Body of pancreas (tissue), 4 donors: Measurements from ENCODE around the gene MAP3K5. TPM values are rescaled to one million over a fixed set of nuclear protein-coding genes. Genes with fewer than 3 reads are reported as not detected.
"Not testable (repeated sequence)": the region's sequence is repeated elsewhere in the genome, so short reads cannot be mapped to it uniquely, and the experiment has no call there.

Experiments used
- ATAC-seq: fragments of 150-250 bp; one replicate; pipeline ENCODE4 v1.9.1; 2016
- DNase-seq, 4 donors: peaks; one replicate each; pipeline ENCODE4 v3.0.0-alpha.2; 2019
- H3K27ac ChIP-seq, 4 donors: fragments of 200-600 bp; sonication (generic); 1 replicate in 3 of 4; 2 replicates in 1 of 4; pipeline versions ENCODE4 v1.5.1 to v1.6.1; 2016 to 2019; ENCODE audit warnings: mild to moderate bottlenecking in 1 of 4, mixed read lengths in 1 of 4, moderate library complexity in 1 of 4
- H3K27me3 ChIP-seq, 2 donors: fragments of 200-600 bp; sonication (generic); one replicate each; pipeline ENCODE4 v1.6.0; 2016; ENCODE audit warnings: mild to moderate bottlenecking in 1 of 2
- H3K36me3 ChIP-seq, 2 donors: fragments of 200-600 bp; sonication (generic); replicated peaks in 1 of 2; 2 replicates each; pipeline ENCODE4 v1.5.1; 2016; ENCODE audit warnings: low read depth in 2 of 2; ENCODE audit not compliant: insufficient read depth in 1 of 2
- H3K4me1 ChIP-seq: fragments of 200-600 bp; sonication (generic); one replicate; pipeline ENCODE4 v1.6.0; 2016
- H3K4me3 ChIP-seq, 2 donors: fragments of 200-600 bp; sonication (generic); 1 replicate in 1 of 2; 2 replicates in 1 of 2; pipeline ENCODE4 v1.5.1; 2016 to 2019
- H3K9me3 ChIP-seq, 3 donors: fragments of 200-600 bp; sonication (generic); 1 replicate in 2 of 3; 2 replicates in 1 of 3; pipeline ENCODE4 v1.5.1; 2016
- CTCF ChIP-seq, 7 experiments: fragments of 450-650 bp in 4 of 7; fragments of 200-600 bp in 3 of 7; sonication (generic) in 3 of 7; IDR thresholded peaks; one replicate each; pipeline ENCODE4 v1.5.1; 2016 to 2019; ENCODE audit warnings: antibody characterized with exemption in 7 of 7
- POLR2A ChIP-seq, 3 donors: fragments of 450-650 bp; IDR thresholded peaks; one replicate each; pipeline ENCODE4 v1.6.1; 2016; ENCODE audit warnings: antibody characterized with exemption in 3 of 3, mild to moderate bottlenecking in 2 of 3
- WGBS, 2 donors: methylation state at CpG; one replicate each; pipeline ENCODE4 v1.1.5; 2017; 5-methylcytosine and 5-hydroxymethylcytosine counted together
- intact Hi-C: fragments of 100-400 bp; cut with DNase I; formaldehyde crosslinking; loops from one replicate; pipeline ENCODE4 v1.15.1; 2023
- total RNA-seq, 2 donors: library from RNA; depleted of rRNA; stranded (reverse); fragments of >200 nt; gene quantifications; one replicate each; pipeline ENCODE4 v1.1.0, GENCODE V29; 2016

MAP3K5 gene
- total RNA-seq, 2 donors from 2014 or later = 33.7 to 36.9 TPM

GRCh38 chr6:136763716-136764516, 28.4 kb downstream of the MAP3K5 start:
- TF ChIP-seq CTCF (IDR thresholded peaks at IDR 0.05) (no peak), POLR2A (IDR thresholded peaks at IDR 0.05) (no peak)
- Histone ChIP-seq H3K9me3 (no peaks in the 10 kb centered on the region), H3K27me3 (no peaks in the 10 kb centered on the region), H3K27ac (peak overlapping the region in 1 of 4 donors; percentile 2), H3K4me3 (no peak overlapping the region), H3K4me1 (peaks cover 79% of the 10 kb centered on the region), H3K36me3 (no peaks in the 10 kb centered on the region)
- intact Hi-C loops = no loop called here
- no peak for DNase-seq
- WGBS, 2 donors = 84 to 86% methylated on average over 5 of the region's 5 CpGs
- no peak for ATAC-seq

GRCh38 chr6:136763255-136763654, 29.0 kb downstream of the MAP3K5 start:
- TF ChIP-seq CTCF (IDR thresholded peaks at IDR 0.05) (no peak), POLR2A (IDR thresholded peaks at IDR 0.05) (no peak)

DNA sequence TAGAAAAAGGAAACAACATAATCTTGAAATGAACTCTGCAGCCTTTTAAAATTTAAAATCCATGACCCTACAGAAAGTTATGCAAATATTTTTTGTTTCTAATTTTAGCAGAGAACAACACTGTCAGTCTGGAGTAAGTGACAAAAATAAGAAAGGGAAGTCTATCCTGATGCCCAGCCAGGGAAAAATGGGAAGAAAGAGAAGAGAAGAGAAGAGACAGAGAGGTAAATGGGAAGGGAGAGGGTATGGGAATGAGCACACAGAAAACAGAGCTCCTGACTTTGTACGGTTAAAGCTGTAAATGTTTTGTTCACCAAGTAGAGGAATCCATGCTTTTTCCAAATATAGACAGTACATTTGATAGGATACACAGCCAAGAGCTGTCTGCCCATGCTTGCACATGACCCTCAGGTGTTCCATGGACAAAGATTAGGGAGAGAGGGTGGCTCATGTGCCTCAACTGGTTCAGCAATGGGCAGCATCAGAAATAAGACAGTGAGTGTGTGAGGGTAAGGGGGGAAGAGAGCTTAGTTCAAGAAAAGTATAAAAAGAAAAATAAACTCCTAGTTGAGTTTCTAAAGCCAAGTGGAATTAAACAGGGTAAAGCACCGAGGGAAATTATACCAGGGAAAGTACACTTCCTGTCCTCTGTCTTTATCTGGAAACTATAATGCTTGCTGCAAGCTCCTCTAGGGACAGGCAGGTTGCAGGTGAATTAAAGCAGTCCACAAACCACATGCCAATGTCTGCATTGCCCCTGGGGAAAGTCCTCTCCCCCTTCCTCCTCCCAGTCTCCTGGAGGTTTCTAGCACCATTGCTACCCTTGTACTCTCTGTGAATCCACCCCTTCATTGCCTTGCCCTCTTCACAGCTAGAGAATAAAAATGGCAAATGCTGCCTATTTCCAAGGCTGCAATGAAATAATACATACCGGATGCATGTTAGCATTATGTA, 30.0 kb downstream of the MAP3K5 start:
- Histone ChIP-seq H3K27ac (peak overlapping the region in 3 of 4 donors; percentile 41 to 64 (median 54)), H3K4me1 (peaks cover 68% of the 10 kb centered on the region), H3K27me3 (no peaks in the 10 kb centered on the region), H3K9me3 (no peaks in the 10 kb centered on the region), H3K4me3 (no peak overlapping the region), H3K36me3 (no peaks in the 10 kb centered on the region)
- ATAC-seq (peak; percentile 14), DNase-seq (no peak)
- TF ChIP-seq CTCF (IDR thresholded peaks at IDR 0.05) (no peak), POLR2A (IDR thresholded peaks at IDR 0.05) (no peak)
- WGBS, 2 donors = 25 to 26% methylated on average over 3 of the region's 3 CpGs
- intact Hi-C loops = no loop called here

More at GRCh38 chr6:136763255-136763654, 29.0 kb downstream of the MAP3K5 start:
- no peaks in the 10 kb centered on the region for H3K36me3 ChIP-seq
- intact Hi-C loops = no loop called here
- no peak overlapping the region for H3K4me3 ChIP-seq
- H3K27ac ChIP-seq = no peak overlapping the region
- H3K9me3 ChIP-seq = no peaks in the 10 kb centered on the region
- H3K27me3 ChIP-seq = no peaks in the 10 kb centered on the region
- ATAC-seq (no peak), DNase-seq (no peak)
- H3K4me1 ChIP-seq = peaks cover 78% of the 10 kb centered on the region
- WGBS, 2 donors = 95 to 100% methylated on average over 1 of the region's 1 CpG

DNA sequence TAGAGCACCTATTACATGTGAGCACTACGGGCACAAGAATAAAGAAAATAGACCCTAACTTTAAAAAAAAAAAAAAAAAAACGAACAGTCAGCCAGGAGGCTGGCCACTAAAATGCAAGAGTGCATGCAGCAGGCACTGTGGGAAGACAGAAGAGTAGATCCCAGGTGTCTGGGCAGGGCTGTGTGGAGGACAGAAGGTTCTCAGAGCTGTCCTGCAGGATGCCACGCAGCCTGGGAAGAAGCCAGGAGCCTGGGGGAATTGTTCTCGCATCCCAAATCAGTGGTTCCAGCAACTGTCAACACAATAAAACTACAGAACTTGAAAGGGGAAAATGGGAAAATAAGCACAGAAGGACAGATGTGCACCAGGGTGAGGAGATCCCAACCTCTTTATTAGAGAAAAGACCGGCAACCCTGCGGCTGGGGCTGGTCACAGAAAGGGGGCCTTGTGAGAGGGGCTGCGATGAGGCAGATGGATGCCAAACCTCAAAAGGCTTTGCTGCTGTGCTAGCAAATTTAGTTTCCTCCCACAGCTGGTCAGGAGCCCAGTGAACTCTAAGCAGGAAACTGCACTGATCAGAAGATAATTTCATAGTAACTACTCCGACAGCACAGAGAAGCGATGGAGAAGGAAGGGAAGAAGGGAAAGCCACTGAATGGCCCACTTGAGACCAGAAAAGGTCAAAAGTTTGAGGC, 30.9 kb downstream of the MAP3K5 start:
- Histone ChIP-seq H3K27ac (peak overlapping the region in 3 of 4 donors; percentile 41 to 64 (median 54)), H3K4me3 (no peak overlapping the region), H3K27me3 (no peaks in the 10 kb centered on the region), H3K36me3 (no peaks in the 10 kb centered on the region), H3K9me3 (no peaks in the 10 kb centered on the region), H3K4me1 (peaks cover 65% of the 10 kb centered on the region)
- ATAC-seq (peak; percentile 65), DNase-seq (peak in 2 of 4 donors; percentile 42 to 44)
- TF ChIP-seq CTCF (IDR thresholded peaks at IDR 0.05) = no peak
- TF ChIP-seq POLR2A (IDR thresholded peaks at IDR 0.05) = no peak
- intact Hi-C loops = no loop called here
- 21 to 23% methylated on average over 9 of the region's 9 CpGs for WGBS, 2 donors

- H3K4me3 ChIP-seq, DNase-seq, H3K27me3 ChIP-seq, intact Hi-C loops, H3K36me3 ChIP-seq, H3K9me3 ChIP-seq, ATAC-seq: not testable (repeated sequence)
- peak overlapping the region in 2 of 4 donors; percentile 54 to 64 for H3K27ac ChIP-seq
- 58 to 71% methylated on average over 5 of the region's 5 CpGs for WGBS, 2 donors
- peaks cover 59% of the 10 kb centered on the region for H3K4me1 ChIP-seq
Measured at GRCh38 chr6:136760781-136761180, 31.5 kb downstream of the MAP3K5 start.
